IPS-NIHi11 (cell line): ENCODE data around the gene FYTTD1.

ENCODE experiments used
- DNase-seq: peaks from one replicate; pipeline ENCODE4 v3.0.0; 2012; ENCODE audit warnings: mixed read lengths, low spot score

Gene FYTTD1

GRCh38 chr3:197836244-197836643 lies 86.6 kb downstream of the FYTTD1 start:
- no peak for DNase-seq
